Naive B cell (primary cell): ENCODE results near the gene PCNX1. TPM values are rescaled to one million over a fixed set of nuclear protein-coding genes. Genes with fewer than 3 reads are reported as not detected.
"Not testable (repeated sequence)": the region's sequence is repeated elsewhere in the genome, so short reads cannot be mapped to it uniquely, and the experiment has no call there.

ENCODE experiments used
- ATAC-seq, 2 donors: fragments of 150-1000 bp; cut with Tn5 transposase; 2 replicates each; pipeline ENCODE4 v1.10.0; 2021; ENCODE audit warnings: low read depth in 2 of 2, mild to moderate bottlenecking in 2 of 2, moderate library complexity in 2 of 2
- DNase-seq: peaks from one replicate; pipeline ENCODE4 v3.0.0; 2022
- H3K27ac Mint-ChIP-seq, 6 donors: one replicate each; pipeline ENCODE4 v1.8.0; 2020 to 2022; ENCODE audit warnings: mild to moderate bottlenecking in 6 of 6, mixed read lengths in 6 of 6, moderate library complexity in 5 of 6, inconsistent platforms in 2 of 6
- H3K27me3 Mint-ChIP-seq, 3 donors: one replicate each; pipeline ENCODE4 v1.8.0; 2021 to 2022; ENCODE audit warnings: mixed read lengths in 3 of 3, mild to moderate bottlenecking in 1 of 3
- H3K36me3 Mint-ChIP-seq, 2 donors: one replicate each; pipeline ENCODE4 v1.8.0; 2020 to 2022; ENCODE audit warnings: mixed read lengths in 2 of 2, inconsistent platforms in 1 of 2, mild to moderate bottlenecking in 1 of 2
- H3K4me1 Mint-ChIP-seq, 3 donors: one replicate each; pipeline ENCODE4 v1.8.0; 2020 to 2022; ENCODE audit warnings: mixed read lengths in 3 of 3, inconsistent platforms in 1 of 3, mild to moderate bottlenecking in 1 of 3, moderate library complexity in 1 of 3
- H3K4me3 Mint-ChIP-seq, 8 donors: one replicate each; pipeline ENCODE4 v1.8.0; 2020 to 2022; ENCODE audit warnings: mild to moderate bottlenecking in 8 of 8, mixed read lengths in 8 of 8, moderate library complexity in 8 of 8, inconsistent platforms in 2 of 8
- H3K9me3 Mint-ChIP-seq, 7 donors: one replicate each; pipeline ENCODE4 v1.8.0; 2020 to 2022; ENCODE audit warnings: mixed read lengths in 7 of 7, mild to moderate bottlenecking in 5 of 7, inconsistent platforms in 2 of 7, moderate library complexity in 1 of 7
- polyA plus RNA-seq, 6 donors: library from polyadenylated mRNA; unstranded; fragments of 300-500 nt; fragmentation: Illumina TruSeq; gene quantifications; one replicate each; pipeline ENCODE4 v1.2.3, GENCODE V29; 2021; ENCODE audit warnings: low read depth in 6 of 6

The PCNX1 gene
- polyA plus RNA-seq: 10 to 100 TPM in 1 of 6 donors, 1 to 10 TPM in 5; 4.8 to 10.7 (median 7.5) TPM

GRCh38 chr14:70907176-70907995, at the start of gene PCNX1:
Gene PCNX1, plus strand, starts transcription at chr14:70907459. Its CDS starts 392 bp downstream, at chr14:70907851.
- ATAC-seq: peak; percentile 79 to 82
- Mint-ChIP-seq H3K27ac (peak within 1 kb of the TSS; percentile 35 to 99 (median 96)), H3K4me3 (peak within 1 kb of the TSS; percentile 90 to 100 (median 92)), H3K27me3 (peaks cover 0 to 3% (median 0%) of the 10 kb centered on the region in 3 donors), H3K9me3 (no peaks in the 10 kb centered on the region), H3K4me1 (peaks cover 27 to 41% (median 33%) of the 10 kb centered on the region in 3 donors), H3K36me3 (no peaks in the 10 kb centered on the region)
- DNase-seq: peak; percentile 92

GRCh38 chr14:70857496-70857890, 49.8 kb upstream of the PCNX1 start:
- Mint-ChIP-seq H3K9me3 (peaks cover 0 to 1% (median 0%) of the 10 kb centered on the region in 7 donors), H3K27me3 (peaks cover 0 to 18% (median 6%) of the 10 kb centered on the region in 3 donors), H3K27ac (peak overlapping the region in 1 of 6 donors; percentile 40), H3K36me3 (no peaks in the 10 kb centered on the region), H3K4me3 (no peak overlapping the region), H3K4me1 (no peaks in the 10 kb centered on the region)
- DNase-seq: no peak
- no peak for ATAC-seq

- H3K4me3 Mint-ChIP-seq: no peak overlapping the region
Measured at GRCh38 chr14:70858641-70859040, 48.6 kb upstream of the PCNX1 start.

GRCh38 chr14:70866992-70867391, 40.3 kb upstream of the PCNX1 start:
- Mint-ChIP-seq H3K36me3 (peaks cover 0 to 19% of the 10 kb centered on the region in 2 donors), H3K9me3 (peaks cover 0 to 45% (median 25%) of the 10 kb centered on the region in 7 donors)
- H3K27me3 Mint-ChIP-seq, H3K27ac Mint-ChIP-seq, H3K4me1 Mint-ChIP-seq, H3K4me3 Mint-ChIP-seq, ATAC-seq, DNase-seq: not testable (repeated sequence)

More at GRCh38 chr14:70858641-70859040, 48.6 kb upstream of the PCNX1 start:
- ATAC-seq (no peak), DNase-seq (no peak)
- no peak overlapping the region for H3K27ac Mint-ChIP-seq
- H3K4me1 Mint-ChIP-seq: no peaks in the 10 kb centered on the region
- H3K9me3 Mint-ChIP-seq: peaks cover 0 to 1% (median 0%) of the 10 kb centered on the region in 7 donors
- H3K27me3 Mint-ChIP-seq: peaks cover 0 to 18% (median 6%) of the 10 kb centered on the region in 3 donors
- no peaks in the 10 kb centered on the region for H3K36me3 Mint-ChIP-seq

GRCh38 chr14:70871001-70871400, 36.3 kb upstream of the PCNX1 start:
- ATAC-seq: no peak
- H3K27ac Mint-ChIP-seq: no peak overlapping the region
- DNase-seq: no peak
- peaks cover 0 to 19% of the 10 kb centered on the region in 2 donors for H3K36me3 Mint-ChIP-seq
- H3K4me1 Mint-ChIP-seq: peaks cover 0 to 4% (median 2%) of the 10 kb centered on the region in 3 donors
- H3K27me3 Mint-ChIP-seq: peaks cover 0 to 4% (median 0%) of the 10 kb centered on the region in 3 donors
- H3K4me3 Mint-ChIP-seq: no peak overlapping the region
- H3K9me3 Mint-ChIP-seq: peaks cover 0 to 41% (median 18%) of the 10 kb centered on the region in 7 donors

- Mint-ChIP-seq H3K27ac (peak overlapping the region in 2 of 6 donors; percentile 51 to 61), H3K4me3 (peak overlapping the region in 6 of 8 donors; percentile 19 to 59 (median 42)), H3K4me1 (peaks cover 0 to 4% (median 2%) of the 10 kb centered on the region in 3 donors), H3K9me3 (peaks cover 0 to 35% (median 12%) of the 10 kb centered on the region in 7 donors), H3K27me3 (peaks cover 0 to 4% (median 0%) of the 10 kb centered on the region in 3 donors), H3K36me3 (peaks cover 0 to 19% of the 10 kb centered on the region in 2 donors)
- no peak for ATAC-seq
- DNase-seq: no peak
Measured at GRCh38 chr14:70871863-70872677, 35.2 kb upstream of the PCNX1 start.

- Mint-ChIP-seq H3K4me1 (peaks cover 0 to 4% (median 2%) of the 10 kb centered on the region in 3 donors), H3K36me3 (peaks cover 0 to 19% of the 10 kb centered on the region in 2 donors), H3K4me3 (peak overlapping the region in 4 of 8 donors; percentile 26 to 59 (median 46)), H3K27me3 (peaks cover 0 to 4% (median 0%) of the 10 kb centered on the region in 3 donors), H3K9me3 (peaks cover 0 to 30% (median 10%) of the 10 kb centered on the region in 7 donors), H3K27ac (peak overlapping the region in 2 of 6 donors; percentile 51 to 61)
- no peak for DNase-seq
- no peak for ATAC-seq
Measured at GRCh38 chr14:70872678-70873020, 34.6 kb upstream of the PCNX1 start.

- Mint-ChIP-seq H3K27me3 (peaks cover 0 to 4% (median 0%) of the 10 kb centered on the region in 3 donors), H3K36me3 (peaks cover 0 to 19% of the 10 kb centered on the region in 2 donors), H3K9me3 (peaks cover 0 to 26% (median 7%) of the 10 kb centered on the region in 7 donors), H3K4me1 (peaks cover 0 to 4% (median 2%) of the 10 kb centered on the region in 3 donors), H3K4me3 (no peak overlapping the region), H3K27ac (no peak overlapping the region)
- ATAC-seq (no peak), DNase-seq (no peak)
Measured at GRCh38 chr14:70873627-70874026, 33.6 kb upstream of the PCNX1 start.

GRCh38 chr14:70875811-70876460, 31.3 kb upstream of the PCNX1 start:
- H3K27ac Mint-ChIP-seq, H3K27me3 Mint-ChIP-seq: not testable (repeated sequence)

GRCh38 chr14:70879448-70879847, 27.8 kb upstream of the PCNX1 start:
- Mint-ChIP-seq H3K9me3 (no peaks in the 10 kb centered on the region), H3K4me3 (no peak overlapping the region), H3K4me1 (peaks cover 9 to 17% (median 17%) of the 10 kb centered on the region in 3 donors), H3K27me3 (peaks cover 0 to 3% (median 0%) of the 10 kb centered on the region in 3 donors), H3K27ac (no peak overlapping the region), H3K36me3 (no peaks in the 10 kb centered on the region)
- no peak for ATAC-seq
- no peak for DNase-seq

More at GRCh38 chr14:70875811-70876460, 31.3 kb upstream of the PCNX1 start:
- not testable (repeated sequence) for H3K36me3 Mint-ChIP-seq, H3K9me3 Mint-ChIP-seq, ATAC-seq, DNase-seq, H3K4me1 Mint-ChIP-seq
- peak overlapping the region in 1 of 8 donors; percentile 22 for H3K4me3 Mint-ChIP-seq

- not testable (repeated sequence) for ATAC-seq, H3K27me3 Mint-ChIP-seq, H3K9me3 Mint-ChIP-seq, H3K36me3 Mint-ChIP-seq, DNase-seq
- H3K27ac Mint-ChIP-seq: peak overlapping the region in 1 of 6 donors; percentile 81
- peaks cover 9 to 17% (median 17%) of the 10 kb centered on the region in 3 donors for H3K4me1 Mint-ChIP-seq
- peak overlapping the region in 1 of 8 donors; percentile 16 for H3K4me3 Mint-ChIP-seq
Measured at GRCh38 chr14:70880888-70881287, 26.4 kb upstream of the PCNX1 start.

GRCh38 chr14:70881549-70882177, 25.6 kb upstream of the PCNX1 start:
- peak; percentile 62 to 63 for ATAC-seq
- H3K36me3 Mint-ChIP-seq: no peaks in the 10 kb centered on the region
- H3K4me1 Mint-ChIP-seq: peaks cover 16 to 25% (median 24%) of the 10 kb centered on the region in 3 donors
- no peaks in the 10 kb centered on the region for H3K9me3 Mint-ChIP-seq
- no peak overlapping the region for H3K27ac Mint-ChIP-seq
- peaks cover 0 to 3% (median 0%) of the 10 kb centered on the region in 3 donors for H3K27me3 Mint-ChIP-seq
- H3K4me3 Mint-ChIP-seq: no peak overlapping the region
- DNase-seq: no peak
